Left colon (tissue), 2 donors: ENCODE data around the gene PLEKHA7. TPM values are rescaled to one million over a fixed set of nuclear protein-coding genes. Genes with fewer than 3 reads are reported as not detected.
"Not testable (repeated sequence)": the region's sequence is repeated elsewhere in the genome, so short reads cannot be mapped to it uniquely, and the experiment has no call there.

Experiments
- ATAC-seq: fragments of 200-7000 bp; cut with Tn5 transposase; one replicate; pipeline ENCODE4 v1.9.1; 2020; ENCODE audit warnings: mild to moderate bottlenecking, moderate library complexity
- DNase-seq, 2 donors: peaks; one replicate each; pipeline ENCODE4 v3.0.0-alpha.2; 2020
- intact Hi-C, 2 donors: fragments of 100-400 bp; cut with DNase I in 1 of 2; cut with micrococcal nuclease in 1 of 2; formaldehyde crosslinking; loops; one replicate each; pipeline versions ENCODE4 v1.11.2 to v1.14.0; 2022; cut with DNase I, micrococcal nuclease
- long read RNA-seq: library from polyadenylated mRNA; unstranded; transcript quantifications from one replicate; pipeline ENCODE4 v2.0.0, GENCODE V29; 2021
- total RNA-seq, 2 donors: library from RNA; stranded (reverse); fragmentation: NEBNext Ultra II Directional; extraction: Animal tissue kit (Norgen Biotek cat#: 25700); gene quantifications; one replicate each; pipeline ENCODE4 v1.2.1, GENCODE V29; 2021
- donor health status: DM: no; HTN: no; CAD: no.
- donor health status: DM: yes; HTN: yes; CAD: no.

PLEKHA7 gene, protein sequence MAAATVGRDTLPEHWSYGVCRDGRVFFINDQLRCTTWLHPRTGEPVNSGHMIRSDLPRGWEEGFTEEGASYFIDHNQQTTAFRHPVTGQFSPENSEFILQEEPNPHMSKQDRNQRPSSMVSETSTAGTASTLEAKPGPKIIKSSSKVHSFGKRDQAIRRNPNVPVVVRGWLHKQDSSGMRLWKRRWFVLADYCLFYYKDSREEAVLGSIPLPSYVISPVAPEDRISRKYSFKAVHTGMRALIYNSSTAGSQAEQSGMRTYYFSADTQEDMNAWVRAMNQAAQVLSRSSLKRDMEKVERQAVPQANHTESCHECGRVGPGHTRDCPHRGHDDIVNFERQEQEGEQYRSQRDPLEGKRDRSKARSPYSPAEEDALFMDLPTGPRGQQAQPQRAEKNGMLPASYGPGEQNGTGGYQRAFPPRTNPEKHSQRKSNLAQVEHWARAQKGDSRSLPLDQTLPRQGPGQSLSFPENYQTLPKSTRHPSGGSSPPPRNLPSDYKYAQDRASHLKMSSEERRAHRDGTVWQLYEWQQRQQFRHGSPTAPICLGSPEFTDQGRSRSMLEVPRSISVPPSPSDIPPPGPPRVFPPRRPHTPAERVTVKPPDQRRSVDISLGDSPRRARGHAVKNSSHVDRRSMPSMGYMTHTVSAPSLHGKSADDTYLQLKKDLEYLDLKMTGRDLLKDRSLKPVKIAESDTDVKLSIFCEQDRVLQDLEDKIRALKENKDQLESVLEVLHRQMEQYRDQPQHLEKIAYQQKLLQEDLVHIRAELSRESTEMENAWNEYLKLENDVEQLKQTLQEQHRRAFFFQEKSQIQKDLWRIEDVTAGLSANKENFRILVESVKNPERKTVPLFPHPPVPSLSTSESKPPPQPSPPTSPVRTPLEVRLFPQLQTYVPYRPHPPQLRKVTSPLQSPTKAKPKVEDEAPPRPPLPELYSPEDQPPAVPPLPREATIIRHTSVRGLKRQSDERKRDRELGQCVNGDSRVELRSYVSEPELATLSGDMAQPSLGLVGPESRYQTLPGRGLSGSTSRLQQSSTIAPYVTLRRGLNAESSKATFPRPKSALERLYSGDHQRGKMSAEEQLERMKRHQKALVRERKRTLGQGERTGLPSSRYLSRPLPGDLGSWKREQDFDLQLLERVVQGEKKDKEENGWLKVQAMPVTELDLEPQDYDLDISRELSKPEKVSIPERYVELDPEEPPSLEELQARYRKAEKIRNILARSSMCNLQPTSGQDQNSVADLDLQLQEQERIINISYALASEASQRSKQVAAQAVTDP
- 100 to 1,000 TPM in 1 of 2 donors, 10 to 100 TPM in 1; 81.3 to 110 TPM for total RNA-seq
- long read RNA-seq, transcript PLEKHA7-215 (2 exons, 350 nt): major isoform, 6 of 64 reads
- long read RNA-seq, partial matches to known transcripts: 19 of 64 reads
- long read RNA-seq, other reads (novel, unspliced or antisense): 38 of 64 reads

DNA sequence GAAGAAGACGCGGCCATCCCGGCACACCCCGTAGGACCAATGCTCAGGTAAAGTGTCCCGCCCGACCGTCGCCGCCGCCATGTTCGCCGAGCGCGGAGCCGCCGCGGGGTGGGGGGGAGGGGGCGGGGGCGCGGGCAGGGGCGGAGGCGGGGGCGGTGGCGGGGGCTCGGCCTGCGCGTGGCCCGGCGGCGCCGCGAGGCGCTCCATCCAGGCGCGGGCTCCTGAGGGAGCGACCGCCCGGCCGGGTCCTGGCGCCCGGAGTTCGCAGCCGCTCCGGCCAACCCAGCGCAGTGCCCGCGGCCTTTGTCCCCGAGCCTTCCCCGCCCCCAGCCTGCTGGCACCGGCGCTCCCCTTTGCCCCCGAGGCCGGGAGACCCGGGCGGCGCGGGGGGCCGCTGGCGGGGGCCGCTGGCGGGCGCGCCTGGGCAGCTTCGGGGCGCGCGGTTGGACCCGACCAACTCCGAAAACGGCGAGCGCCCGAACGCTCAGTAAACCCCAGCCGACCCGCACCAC lies at the start of gene PLEKHA7:
PLEKHA7 (minus strand) TSS at position 94 of the 512 bp plus-strand sequence; CDS start at position 81, 13 bp downstream.
- DNase-seq (peak in 1 of 2 donors; percentile 68), ATAC-seq (peak; percentile 46)
- intact Hi-C loops: no loop called here

- intact Hi-C loops: loop anchor here (5.0 to 10.0 kb wide), 3 partner anchors 119 to 239 kb away; no protein-coding TSS in a partner anchor
- ATAC-seq (peak; percentile 97), DNase-seq (peak; percentile 40 to 82)
Measured at GRCh38 chr11:17063171-17064002, 49.2 kb upstream of the PLEKHA7 start.

- intact Hi-C loops, ATAC-seq, DNase-seq: not testable (repeated sequence)
Measured at GRCh38 chr11:17051146-17051545, 36.9 kb upstream of the PLEKHA7 start.

DNA sequence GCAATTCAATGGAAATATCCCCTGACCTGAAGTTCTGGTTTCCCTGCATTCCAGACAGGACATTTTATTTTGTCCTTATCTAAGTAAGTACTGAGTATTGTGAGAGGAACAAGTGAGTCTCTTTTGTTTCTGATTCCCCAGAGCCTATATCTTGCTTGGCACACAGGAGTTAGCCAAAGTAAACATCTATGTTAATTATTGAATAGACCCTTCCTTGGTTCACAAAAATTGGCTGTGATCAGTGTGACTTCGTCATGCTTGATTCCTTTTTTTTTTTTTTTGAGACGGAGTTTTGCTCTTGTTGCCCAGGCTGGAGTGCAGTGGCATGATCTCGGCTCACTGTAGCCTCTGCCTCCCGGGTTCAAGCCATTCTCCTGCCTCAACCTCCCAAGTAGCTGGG lies 34.3 kb upstream of the PLEKHA7 start:
- peak; percentile 61 for ATAC-seq
- intact Hi-C loops, DNase-seq: not testable (repeated sequence)

DNA sequence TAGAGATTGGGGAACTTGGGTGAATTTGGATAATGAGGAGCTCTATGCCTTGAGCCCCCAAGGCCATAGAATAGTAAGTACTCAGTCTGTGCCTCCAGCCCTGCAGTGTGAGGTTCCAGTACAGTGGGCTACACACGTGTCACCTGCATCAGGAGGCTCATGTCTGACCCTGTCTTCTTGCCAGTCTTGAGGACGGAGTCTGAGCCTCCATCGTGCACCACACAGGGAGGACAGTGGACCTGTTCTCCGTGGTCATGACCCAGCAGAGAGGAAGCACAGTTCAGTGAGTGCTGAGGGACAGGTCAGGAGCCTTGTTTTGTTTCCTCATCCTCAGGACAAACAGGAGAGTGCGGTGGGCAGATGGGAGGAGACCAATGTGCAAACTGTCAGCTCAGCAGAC lies 32.5 kb upstream of the PLEKHA7 start:
- intact Hi-C loops: no loop called here
- no peak for ATAC-seq
- no peak for DNase-seq

DNA sequence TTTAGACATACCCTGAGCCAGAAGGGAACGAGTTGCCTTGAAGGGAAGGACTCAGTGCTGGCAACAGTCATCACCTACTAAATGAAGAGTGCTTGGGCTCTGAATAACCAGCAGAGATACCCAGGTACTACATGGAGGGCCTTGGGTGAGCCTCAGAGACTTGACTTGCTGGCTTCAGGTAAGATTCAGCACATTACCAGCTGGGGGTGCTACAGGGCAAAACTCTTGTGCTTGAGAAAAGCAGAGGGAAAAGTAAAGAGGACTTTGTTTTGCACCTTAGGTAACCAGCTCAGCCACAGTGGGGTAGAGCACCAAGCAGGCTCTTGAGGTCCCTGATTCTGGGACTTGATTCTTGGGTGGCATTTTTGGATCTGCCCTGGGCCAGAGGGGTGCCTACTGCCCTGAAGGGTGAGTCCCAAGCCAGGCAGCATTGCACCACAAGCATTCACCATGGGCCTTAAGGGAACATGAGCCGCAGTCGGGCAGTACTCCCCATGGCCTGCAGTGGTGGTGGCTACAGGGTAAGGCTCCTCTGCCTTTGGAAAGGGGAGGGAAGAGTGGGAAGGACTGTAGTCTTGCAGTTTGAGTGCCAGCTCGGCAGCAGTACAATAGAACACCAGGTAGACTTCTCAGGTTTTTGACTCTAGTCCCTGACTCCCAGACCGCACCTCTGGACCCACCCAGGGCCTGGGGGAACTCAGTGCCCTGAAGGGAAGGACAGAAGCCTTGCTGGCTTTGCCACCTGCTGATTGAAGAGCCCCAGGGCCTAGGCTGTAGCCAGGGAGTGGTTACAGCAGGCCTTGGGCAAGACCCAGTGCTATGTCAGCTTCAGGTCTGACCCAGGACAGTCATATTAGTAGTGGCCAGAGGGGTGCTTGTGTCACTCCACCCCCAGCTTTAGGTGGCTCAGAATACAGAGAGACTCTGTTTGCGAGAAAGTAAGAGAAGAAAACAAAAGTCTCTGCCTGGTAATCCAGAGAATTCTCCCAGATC lies 22.7 kb upstream of the PLEKHA7 start:
- ATAC-seq (peak; percentile 60), DNase-seq (peak in 1 of 2 donors; percentile 39)
- intact Hi-C loops: no loop called here

DNA sequence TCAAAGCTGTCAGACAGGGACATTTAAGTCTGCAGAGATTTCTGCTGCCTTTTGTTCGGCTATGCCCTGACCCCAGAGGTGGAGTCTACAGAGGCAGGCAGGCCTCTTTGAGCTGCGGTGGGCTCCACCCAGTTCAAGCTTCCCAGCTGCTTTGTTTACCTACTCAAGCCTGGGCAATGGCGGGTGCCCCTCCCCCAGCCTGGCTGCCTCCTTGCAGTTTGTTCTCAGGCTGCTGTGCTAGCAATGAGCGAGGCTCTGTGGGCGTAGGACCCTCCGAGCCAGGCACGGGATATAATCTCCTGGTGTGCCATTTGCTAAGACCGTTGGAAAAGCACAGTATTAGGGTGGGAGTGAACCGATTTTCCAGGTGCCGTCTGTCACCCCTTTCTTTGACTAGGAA lies 19.8 kb upstream of the PLEKHA7 start:
- ATAC-seq, intact Hi-C loops, DNase-seq: not testable (repeated sequence)

DNA sequence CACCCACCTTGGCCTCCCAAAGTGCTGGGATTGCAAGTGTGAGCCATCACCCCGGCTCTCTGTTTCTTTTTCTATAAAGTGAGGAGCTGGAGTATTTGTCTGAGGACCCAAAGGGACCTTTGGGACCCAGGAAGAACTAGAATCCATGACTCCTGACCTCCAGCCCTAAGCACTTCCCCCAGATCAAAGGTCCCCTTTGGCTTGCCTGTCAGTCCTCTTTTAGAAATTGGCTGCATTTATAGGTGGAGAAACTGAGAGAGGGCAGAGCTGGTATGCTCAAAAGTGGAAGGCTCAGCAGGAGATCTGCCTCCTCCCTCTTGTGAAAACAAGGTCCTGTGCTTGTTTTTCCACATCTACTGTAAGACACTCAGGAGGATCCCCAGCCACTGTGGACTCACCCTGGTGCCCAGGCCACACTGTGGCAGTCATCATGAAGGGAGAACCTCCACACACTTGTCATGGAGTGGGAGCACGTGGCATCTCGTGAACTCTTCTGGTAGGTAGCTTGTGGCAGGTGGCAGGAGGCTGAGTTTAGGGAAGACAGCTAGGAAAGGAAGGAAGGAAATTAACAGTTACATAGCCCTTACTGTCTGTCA lies 12.4 kb upstream of the PLEKHA7 start:
- ATAC-seq (no peak), DNase-seq (no peak)

GRCh38 chr11:17024924-17025323 lies 10.7 kb upstream of the PLEKHA7 start:
- DNase-seq (no peak), ATAC-seq (no peak)
- intact Hi-C loops: no loop called here

More for the DNA sequence above, 12.4 kb upstream of the PLEKHA7 start:
- intact Hi-C loops: no loop called here

GRCh38 chr11:17021511-17021910 lies 7.3 kb upstream of the PLEKHA7 start:
- intact Hi-C loops: no loop called here
- DNase-seq: no peak
- ATAC-seq: no peak

GRCh38 chr11:17020831-17021230 lies 6.6 kb upstream of the PLEKHA7 start:
- ATAC-seq: no peak
- intact Hi-C loops: no loop called here
- no peak for DNase-seq

DNA sequence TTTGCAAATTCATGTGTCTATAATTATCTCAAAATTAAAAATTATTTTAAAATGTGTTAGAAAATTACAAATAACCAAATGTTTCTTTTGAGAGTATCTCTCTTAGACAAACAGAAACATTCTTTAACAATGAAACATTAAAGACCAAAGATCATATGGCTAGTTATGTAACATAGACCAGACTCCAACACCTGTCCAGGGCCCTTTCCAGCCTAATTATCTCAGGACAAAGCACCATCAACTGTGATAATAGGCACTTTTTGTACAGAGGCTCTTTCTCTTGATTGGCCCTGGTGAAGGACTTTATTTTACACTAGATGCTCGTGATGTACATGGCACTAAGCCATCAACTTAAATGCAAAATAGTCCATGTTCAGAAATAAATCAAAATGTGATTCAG lies 5.0 kb upstream of the PLEKHA7 start:
- DNase-seq (no peak), ATAC-seq (peak; percentile 19)
- intact Hi-C loops: no loop called here

DNA sequence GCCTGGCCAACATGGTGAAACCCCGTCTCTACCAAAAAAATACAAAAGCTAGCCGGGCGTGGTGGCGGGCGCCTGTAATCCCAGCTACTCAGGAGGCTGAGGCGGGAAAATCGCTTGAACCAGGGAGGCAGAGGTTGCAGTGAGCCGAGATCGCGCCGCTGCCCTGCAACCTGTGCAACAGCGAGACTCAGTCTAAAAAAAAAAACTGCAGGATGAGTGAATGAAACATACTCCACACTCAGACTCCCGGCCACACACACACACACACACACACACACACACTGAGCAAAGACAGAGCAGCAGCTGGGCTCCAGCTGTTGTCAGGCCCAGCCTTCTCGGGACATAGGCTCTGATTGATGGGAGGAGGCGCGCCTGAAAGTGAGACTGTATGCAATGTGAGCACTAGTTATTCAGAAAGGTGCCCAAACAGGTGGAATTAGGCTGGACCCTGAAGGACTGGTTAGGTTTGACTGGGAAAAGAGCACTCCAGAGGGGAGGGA lies 1.5 kb upstream of the PLEKHA7 start:
- peak in 1 of 2 donors; percentile 55 for DNase-seq
- intact Hi-C loops: no loop called here
- no peak for ATAC-seq

GRCh38 chr11:17014833-17015626 lies 816 bp upstream of the PLEKHA7 start:
- DNase-seq (peak; percentile 49 to 75), ATAC-seq (peak; percentile 60)
- intact Hi-C loops: no loop called here
